WTC11 (cell line): ENCODE data around the gene FXN. TPM values are rescaled to one million over a fixed set of nuclear protein-coding genes. Genes with fewer than 3 reads are reported as not detected.

Experiments
- ATAC-seq: fragments of 200-7000 bp; cut with Tn5 transposase; 2 replicates; pipeline ENCODE4 v1.10.0; 2021; ENCODE audit warnings: mild to moderate bottlenecking, moderate library complexity
- CTCF ChIA-PET: fragments of 300-600 bp; sonication (Branson Sonifier 250); formaldehyde crosslinking; loops from one replicate; lab custom pipeline; 2021; ENCODE audit warnings: antibody characterized with exemption; lab: Charles Lee
- POLR2A ChIA-PET: fragments of 350-600 bp; sonication (Branson Sonifier 250); formaldehyde crosslinking; loops from one replicate; lab custom pipeline; 2021; ENCODE audit warnings: antibody characterized with exemption; lab: Charles Lee
- DNase-seq: peaks from one replicate; pipeline ENCODE4 v3.0.0; 2021; ENCODE audit warnings: low spot score
- H3K27ac Mint-ChIP-seq: 2 replicates; pipeline ENCODE4 v1.8.0; 2021; ENCODE audit warnings: mixed read lengths
- H3K27me3 Mint-ChIP-seq: 2 replicates; pipeline ENCODE4 v1.8.0; 2021; ENCODE audit warnings: low read depth, mild to moderate bottlenecking, moderate library complexity, mixed read lengths
- H3K36me3 Mint-ChIP-seq: 2 replicates; pipeline ENCODE4 v1.8.0; 2021; ENCODE audit warnings: mixed read lengths
- H3K4me1 Mint-ChIP-seq: 2 replicates; pipeline ENCODE4 v1.8.0; 2022; ENCODE audit warnings: mixed read lengths
- H3K4me3 Mint-ChIP-seq: 2 replicates; pipeline ENCODE4 v1.8.0; 2021; ENCODE audit warnings: mild to moderate bottlenecking, moderate library complexity, mixed read lengths
- H3K9me3 Mint-ChIP-seq: 2 replicates; pipeline ENCODE4 v1.8.0; 2021; ENCODE audit warnings: mixed read lengths
- ATF1 ChIP-seq: sonication (generic); formaldehyde crosslinking; IDR thresholded peaks from 2 replicates; pipeline ENCODE4 v1.8.1; 2023; ENCODE audit warnings: mild to moderate bottlenecking, moderate library complexity, missing genetic modification reagents
- CBFB ChIP-seq: sonication (generic); formaldehyde crosslinking; IDR thresholded peaks from 2 replicates; pipeline ENCODE4 v1.8.1; 2022; ENCODE audit warnings: mild to moderate bottlenecking, low read depth, missing genetic modification reagents
- FOXP1 ChIP-seq: sonication (generic); formaldehyde crosslinking; IDR thresholded peaks from 2 replicates; pipeline ENCODE4 v1.8.0; 2022; ENCODE audit warnings: missing genetic modification reagents, mild to moderate bottlenecking, moderate library complexity, borderline replicate concordance
- GABPB1 ChIP-seq: sonication (generic); formaldehyde crosslinking; IDR thresholded peaks from 2 replicates; pipeline ENCODE4 v1.8.1; 2023; ENCODE audit warnings: mild to moderate bottlenecking, missing genetic modification reagents
- MYBL2 ChIP-seq: sonication (generic); formaldehyde crosslinking; IDR thresholded peaks from 2 replicates; pipeline ENCODE4 v1.8.1; 2023; ENCODE audit warnings: mild to moderate bottlenecking, moderate library complexity, missing genetic modification reagents
- PRRX2 ChIP-seq: fragments of 250-450 bp; sonication (Bioruptor Pico); IDR thresholded peaks from 2 replicates; pipeline ENCODE4 v1.8.0; 2021; ENCODE audit warnings: mild to moderate bottlenecking
- SMAD4 ChIP-seq: sonication (generic); formaldehyde crosslinking; IDR thresholded peaks from 2 replicates; pipeline ENCODE4 v1.8.0; 2022; ENCODE audit warnings: mild to moderate bottlenecking, missing genetic modification reagents
- ZNF121 ChIP-seq: sonication (generic); formaldehyde crosslinking; IDR thresholded peaks from 2 replicates; pipeline ENCODE4 v1.8.0; 2023; ENCODE audit warnings: missing genetic modification reagents
- ZNF138 ChIP-seq: sonication (generic); formaldehyde crosslinking; conservative IDR thresholded peaks from 2 replicates; pipeline ENCODE4 v1.8.1; 2022; ENCODE audit warnings: mild to moderate bottlenecking, moderate library complexity, missing genetic modification reagents
- ZNF396 ChIP-seq: fragments of 250-450 bp; sonication (Bioruptor Pico); IDR thresholded peaks from 2 replicates; pipeline ENCODE4 v1.8.0; 2021; ENCODE audit warnings: mild to moderate bottlenecking, moderate library complexity, borderline replicate concordance
- ZNF423 ChIP-seq: fragments of 250-450 bp; sonication (Bioruptor Pico); IDR thresholded peaks from 2 replicates; pipeline ENCODE4 v2.1.2; 2022; ENCODE audit warnings: mild to moderate bottlenecking, moderate library complexity
- total RNA-seq: library from RNA; stranded (reverse); gene quantifications from 3 replicates; pipeline ENCODE4 v1.2.3, GENCODE V29; 2021
- TF ChIP-seq, protein P1 (sequence below): fragments of 250-450 bp; sonication (Bioruptor Pico); IDR thresholded peaks from 2 replicates; pipeline ENCODE4 v1.9.0; 2021; ENCODE audit warnings: mild to moderate bottlenecking
- TF ChIP-seq, protein P2 (sequence below): sonication (generic); formaldehyde crosslinking; IDR thresholded peaks from 2 replicates; pipeline ENCODE4 v1.8.1; 2023; ENCODE audit warnings: mild to moderate bottlenecking, missing genetic modification reagents, moderate library complexity
- TF ChIP-seq, protein P3 (sequence below): sonication (generic); formaldehyde crosslinking; IDR thresholded peaks from 2 replicates; pipeline ENCODE4 v1.8.0; 2022; ENCODE audit warnings: missing genetic modification reagents
- TF ChIP-seq, protein P4 (sequence below): sonication (generic); formaldehyde crosslinking; IDR thresholded peaks from 2 replicates; pipeline ENCODE4 v1.8.0; 2022; ENCODE audit warnings: mild to moderate bottlenecking, missing genetic modification reagents
- TF ChIP-seq, protein P5 (sequence below): sonication (generic); formaldehyde crosslinking; IDR thresholded peaks from 2 replicates; pipeline ENCODE4 v1.8.0; 2023; ENCODE audit warnings: missing genetic modification reagents, mild to moderate bottlenecking, borderline replicate concordance

The FXN gene
- total RNA-seq, 1 experiment from 2014 or later = 30.6 TPM

DNA sequence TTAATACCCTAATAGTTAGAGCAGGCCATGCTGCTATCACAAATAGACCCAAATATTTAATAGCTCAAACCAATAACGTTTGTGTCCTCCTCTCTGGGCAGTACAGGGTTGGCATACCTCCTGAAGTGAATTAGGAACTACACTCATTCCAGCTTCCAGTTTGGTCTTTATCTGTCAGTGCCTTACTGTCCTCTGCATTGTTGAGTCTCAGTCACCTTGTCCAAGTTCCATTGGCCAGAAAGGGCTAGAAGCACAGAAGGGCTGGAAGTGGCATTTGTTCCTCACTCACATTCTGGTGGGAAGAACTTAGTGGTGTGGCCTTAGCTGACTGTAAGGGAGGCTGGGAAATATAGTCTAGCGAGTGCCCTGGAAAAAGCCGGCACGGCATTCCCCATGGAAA is 11.2 kb downstream of the FXN start (continued):
- TF ChIP-seq, protein P1, sequence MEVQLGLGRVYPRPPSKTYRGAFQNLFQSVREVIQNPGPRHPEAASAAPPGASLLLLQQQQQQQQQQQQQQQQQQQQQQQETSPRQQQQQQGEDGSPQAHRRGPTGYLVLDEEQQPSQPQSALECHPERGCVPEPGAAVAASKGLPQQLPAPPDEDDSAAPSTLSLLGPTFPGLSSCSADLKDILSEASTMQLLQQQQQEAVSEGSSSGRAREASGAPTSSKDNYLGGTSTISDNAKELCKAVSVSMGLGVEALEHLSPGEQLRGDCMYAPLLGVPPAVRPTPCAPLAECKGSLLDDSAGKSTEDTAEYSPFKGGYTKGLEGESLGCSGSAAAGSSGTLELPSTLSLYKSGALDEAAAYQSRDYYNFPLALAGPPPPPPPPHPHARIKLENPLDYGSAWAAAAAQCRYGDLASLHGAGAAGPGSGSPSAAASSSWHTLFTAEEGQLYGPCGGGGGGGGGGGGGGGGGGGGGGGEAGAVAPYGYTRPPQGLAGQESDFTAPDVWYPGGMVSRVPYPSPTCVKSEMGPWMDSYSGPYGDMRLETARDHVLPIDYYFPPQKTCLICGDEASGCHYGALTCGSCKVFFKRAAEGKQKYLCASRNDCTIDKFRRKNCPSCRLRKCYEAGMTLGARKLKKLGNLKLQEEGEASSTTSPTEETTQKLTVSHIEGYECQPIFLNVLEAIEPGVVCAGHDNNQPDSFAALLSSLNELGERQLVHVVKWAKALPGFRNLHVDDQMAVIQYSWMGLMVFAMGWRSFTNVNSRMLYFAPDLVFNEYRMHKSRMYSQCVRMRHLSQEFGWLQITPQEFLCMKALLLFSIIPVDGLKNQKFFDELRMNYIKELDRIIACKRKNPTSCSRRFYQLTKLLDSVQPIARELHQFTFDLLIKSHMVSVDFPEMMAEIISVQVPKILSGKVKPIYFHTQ (CRISPR knock-in tag) = no peak
- TF ChIP-seq, protein P2, sequence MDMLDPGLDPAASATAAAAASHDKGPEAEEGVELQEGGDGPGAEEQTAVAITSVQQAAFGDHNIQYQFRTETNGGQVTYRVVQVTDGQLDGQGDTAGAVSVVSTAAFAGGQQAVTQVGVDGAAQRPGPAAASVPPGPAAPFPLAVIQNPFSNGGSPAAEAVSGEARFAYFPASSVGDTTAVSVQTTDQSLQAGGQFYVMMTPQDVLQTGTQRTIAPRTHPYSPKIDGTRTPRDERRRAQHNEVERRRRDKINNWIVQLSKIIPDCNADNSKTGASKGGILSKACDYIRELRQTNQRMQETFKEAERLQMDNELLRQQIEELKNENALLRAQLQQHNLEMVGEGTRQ (CRISPR knock-in tag) = no peak
- TF ChIP-seq, protein P3, sequence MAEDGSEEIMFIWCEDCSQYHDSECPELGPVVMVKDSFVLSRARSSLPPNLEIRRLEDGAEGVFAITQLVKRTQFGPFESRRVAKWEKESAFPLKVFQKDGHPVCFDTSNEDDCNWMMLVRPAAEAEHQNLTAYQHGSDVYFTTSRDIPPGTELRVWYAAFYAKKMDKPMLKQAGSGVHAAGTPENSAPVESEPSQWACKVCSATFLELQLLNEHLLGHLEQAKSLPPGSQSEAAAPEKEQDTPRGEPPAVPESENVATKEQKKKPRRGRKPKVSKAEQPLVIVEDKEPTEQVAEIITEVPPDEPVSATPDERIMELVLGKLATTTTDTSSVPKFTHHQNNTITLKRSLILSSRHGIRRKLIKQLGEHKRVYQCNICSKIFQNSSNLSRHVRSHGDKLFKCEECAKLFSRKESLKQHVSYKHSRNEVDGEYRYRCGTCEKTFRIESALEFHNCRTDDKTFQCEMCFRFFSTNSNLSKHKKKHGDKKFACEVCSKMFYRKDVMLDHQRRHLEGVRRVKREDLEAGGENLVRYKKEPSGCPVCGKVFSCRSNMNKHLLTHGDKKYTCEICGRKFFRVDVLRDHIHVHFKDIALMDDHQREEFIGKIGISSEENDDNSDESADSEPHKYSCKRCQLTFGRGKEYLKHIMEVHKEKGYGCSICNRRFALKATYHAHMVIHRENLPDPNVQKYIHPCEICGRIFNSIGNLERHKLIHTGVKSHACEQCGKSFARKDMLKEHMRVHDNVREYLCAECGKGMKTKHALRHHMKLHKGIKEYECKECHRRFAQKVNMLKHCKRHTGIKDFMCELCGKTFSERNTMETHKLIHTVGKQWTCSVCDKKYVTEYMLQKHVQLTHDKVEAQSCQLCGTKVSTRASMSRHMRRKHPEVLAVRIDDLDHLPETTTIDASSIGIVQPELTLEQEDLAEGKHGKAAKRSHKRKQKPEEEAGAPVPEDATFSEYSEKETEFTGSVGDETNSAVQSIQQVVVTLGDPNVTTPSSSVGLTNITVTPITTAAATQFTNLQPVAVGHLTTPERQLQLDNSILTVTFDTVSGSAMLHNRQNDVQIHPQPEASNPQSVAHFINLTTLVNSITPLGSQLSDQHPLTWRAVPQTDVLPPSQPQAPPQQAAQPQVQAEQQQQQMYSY (CRISPR knock-in tag) = no peak
- TF ChIP-seq ZNF138 (CRISPR knock-in tag) = no peak
- TF ChIP-seq ATF1 (CRISPR knock-in tag) = no peak
- TF ChIP-seq MYBL2 (CRISPR knock-in tag) = no peak
- no peak for TF ChIP-seq CBFB (CRISPR knock-in tag)
- no peak for TF ChIP-seq SMAD4 (CRISPR knock-in tag)
- no peak for TF ChIP-seq PRRX2
- no peak for TF ChIP-seq GABPB1 (CRISPR knock-in tag)
- TF ChIP-seq, protein P4, sequence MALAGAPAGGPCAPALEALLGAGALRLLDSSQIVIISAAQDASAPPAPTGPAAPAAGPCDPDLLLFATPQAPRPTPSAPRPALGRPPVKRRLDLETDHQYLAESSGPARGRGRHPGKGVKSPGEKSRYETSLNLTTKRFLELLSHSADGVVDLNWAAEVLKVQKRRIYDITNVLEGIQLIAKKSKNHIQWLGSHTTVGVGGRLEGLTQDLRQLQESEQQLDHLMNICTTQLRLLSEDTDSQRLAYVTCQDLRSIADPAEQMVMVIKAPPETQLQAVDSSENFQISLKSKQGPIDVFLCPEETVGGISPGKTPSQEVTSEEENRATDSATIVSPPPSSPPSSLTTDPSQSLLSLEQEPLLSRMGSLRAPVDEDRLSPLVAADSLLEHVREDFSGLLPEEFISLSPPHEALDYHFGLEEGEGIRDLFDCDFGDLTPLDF (CRISPR knock-in tag) = no peak

DNA sequence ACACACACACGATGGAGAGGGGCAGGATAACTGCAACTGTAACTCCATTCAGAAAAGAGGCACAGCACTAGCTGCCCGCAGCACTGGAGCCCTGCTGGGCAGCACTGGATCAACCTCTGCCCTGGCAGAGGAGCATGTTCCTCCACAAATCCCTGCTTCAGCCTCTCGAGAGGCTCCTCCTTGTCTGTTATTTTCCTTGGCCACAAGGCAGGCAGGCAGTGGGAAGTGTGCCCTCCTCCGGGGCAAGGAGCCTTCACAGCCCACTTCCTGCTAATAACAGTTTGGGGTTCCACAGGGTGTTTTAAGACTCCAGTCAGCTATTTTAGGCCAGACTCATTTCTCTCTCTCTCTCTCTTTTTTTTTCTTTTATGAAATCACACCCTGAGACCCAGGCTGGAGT is 11.8 kb downstream of the FXN start:
- TF ChIP-seq ZNF423 (CRISPR knock-in tag) = no peak
- TF ChIP-seq, protein P5, sequence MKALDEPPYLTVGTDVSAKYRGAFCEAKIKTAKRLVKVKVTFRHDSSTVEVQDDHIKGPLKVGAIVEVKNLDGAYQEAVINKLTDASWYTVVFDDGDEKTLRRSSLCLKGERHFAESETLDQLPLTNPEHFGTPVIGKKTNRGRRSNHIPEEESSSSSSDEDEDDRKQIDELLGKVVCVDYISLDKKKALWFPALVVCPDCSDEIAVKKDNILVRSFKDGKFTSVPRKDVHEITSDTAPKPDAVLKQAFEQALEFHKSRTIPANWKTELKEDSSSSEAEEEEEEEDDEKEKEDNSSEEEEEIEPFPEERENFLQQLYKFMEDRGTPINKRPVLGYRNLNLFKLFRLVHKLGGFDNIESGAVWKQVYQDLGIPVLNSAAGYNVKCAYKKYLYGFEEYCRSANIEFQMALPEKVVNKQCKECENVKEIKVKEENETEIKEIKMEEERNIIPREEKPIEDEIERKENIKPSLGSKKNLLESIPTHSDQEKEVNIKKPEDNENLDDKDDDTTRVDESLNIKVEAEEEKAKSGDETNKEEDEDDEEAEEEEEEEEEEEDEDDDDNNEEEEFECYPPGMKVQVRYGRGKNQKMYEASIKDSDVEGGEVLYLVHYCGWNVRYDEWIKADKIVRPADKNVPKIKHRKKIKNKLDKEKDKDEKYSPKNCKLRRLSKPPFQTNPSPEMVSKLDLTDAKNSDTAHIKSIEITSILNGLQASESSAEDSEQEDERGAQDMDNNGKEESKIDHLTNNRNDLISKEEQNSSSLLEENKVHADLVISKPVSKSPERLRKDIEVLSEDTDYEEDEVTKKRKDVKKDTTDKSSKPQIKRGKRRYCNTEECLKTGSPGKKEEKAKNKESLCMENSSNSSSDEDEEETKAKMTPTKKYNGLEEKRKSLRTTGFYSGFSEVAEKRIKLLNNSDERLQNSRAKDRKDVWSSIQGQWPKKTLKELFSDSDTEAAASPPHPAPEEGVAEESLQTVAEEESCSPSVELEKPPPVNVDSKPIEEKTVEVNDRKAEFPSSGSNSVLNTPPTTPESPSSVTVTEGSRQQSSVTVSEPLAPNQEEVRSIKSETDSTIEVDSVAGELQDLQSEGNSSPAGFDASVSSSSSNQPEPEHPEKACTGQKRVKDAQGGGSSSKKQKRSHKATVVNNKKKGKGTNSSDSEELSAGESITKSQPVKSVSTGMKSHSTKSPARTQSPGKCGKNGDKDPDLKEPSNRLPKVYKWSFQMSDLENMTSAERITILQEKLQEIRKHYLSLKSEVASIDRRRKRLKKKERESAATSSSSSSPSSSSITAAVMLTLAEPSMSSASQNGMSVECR = no peak
- TF ChIP-seq FOXP1 (CRISPR knock-in tag) = no peak
- no peak for TF ChIP-seq ZNF121 (CRISPR knock-in tag)
- no peak for TF ChIP-seq ZNF396 (CRISPR knock-in tag)
- DNase-seq (no peak), ATAC-seq (no peak)
- Mint-ChIP-seq H3K27ac (no peak overlapping the region), H3K9me3 (no peaks in the 10 kb centered on the region), H3K4me1 (peaks cover 40% of the 10 kb centered on the region), H3K4me3 (no peak overlapping the region), H3K27me3 (no peaks in the 10 kb centered on the region), H3K36me3 (peaks cover 32% of the 10 kb centered on the region)
- ChIA-PET CTCF (interaction anchor here (2.5 kb wide), 1 partner anchor 8 kb away, joined by 7 read pairs; no protein-coding TSS in a partner anchor), POLR2A (no interaction called here)
